Measurements from ENCODE around the gene ISM1.

GRCh38 chr20:13205425-13205824 lies 15.6 kb upstream of the ISM1 start:
- TF ChIP-seq CTCF (IDR thresholded peaks at IDR 0.05): no peak
- no peak for TF ChIP-seq POLR2AphosphoS5 (IDR thresholded peaks at IDR 0.05)
- no peak for TF ChIP-seq POLR2A (IDR thresholded peaks at IDR 0.05)
